Measurements from ENCODE around the gene RSRC1.

The RSRC1 gene

GRCh38 chr3:158095814-158096704 is 13.8 kb upstream of the RSRC1 start:
- H3K4me3 ChIP-seq (ENCODE audit: low read depth, low read length), result no peak overlapping the region
- TF ChIP-seq CTCF (IDR thresholded peaks at IDR 0.05), result no peak
- no peaks in the 10 kb centered on the region for H3K4me1 ChIP-seq
- H3K4me2 ChIP-seq (ENCODE audit: low read length), result no peak overlapping the region
- no peak overlapping the region for H3K27ac ChIP-seq
- no peaks in the 10 kb centered on the region for H3K79me2 ChIP-seq
- H2AFZ ChIP-seq, result no peak overlapping the region
- H3K9ac ChIP-seq, result no peak overlapping the region
- H3K36me3 ChIP-seq (ENCODE audit: control insufficient read depth, insufficient read depth, low read length), result no peaks in the 10 kb centered on the region
- no peaks in the 10 kb centered on the region for H3K9me3 ChIP-seq (ENCODE audit: control insufficient read depth, low read length)
- H3K27me3 ChIP-seq (ENCODE audit: control insufficient read depth, insufficient read depth, low read length), result peaks cover 21% of the 10 kb centered on the region

- Histone ChIP-seq H3K4me2 (ENCODE audit: low read length) (no peak overlapping the region), H3K27me3 (ENCODE audit: control insufficient read depth, insufficient read depth, low read length) (peaks cover 21% of the 10 kb centered on the region), H3K4me3 (ENCODE audit: low read depth, low read length) (no peak overlapping the region), H2AFZ (no peak overlapping the region), H3K4me1 (no peaks in the 10 kb centered on the region), H3K9ac (no peak overlapping the region), H3K9me3 (ENCODE audit: control insufficient read depth, low read length) (no peaks in the 10 kb centered on the region), H3K36me3 (ENCODE audit: control insufficient read depth, insufficient read depth, low read length) (no peaks in the 10 kb centered on the region), H3K79me2 (no peaks in the 10 kb centered on the region), H3K27ac (no peak overlapping the region)
- TF ChIP-seq CTCF (IDR thresholded peaks at IDR 0.05), result no peak
These were observed 12.8 kb upstream of the RSRC1 start for GRCh38 chr3:158097081-158097592.

GRCh38 chr3:158097593-158098308 is 12.1 kb upstream of the RSRC1 start:
- Histone ChIP-seq H2AFZ (peak overlapping the region; percentile 72), H3K9ac (no peak overlapping the region), H3K27ac (no peak overlapping the region), H3K4me3 (ENCODE audit: low read depth, low read length) (peak overlapping the region; percentile 48), H3K36me3 (ENCODE audit: control insufficient read depth, insufficient read depth, low read length) (no peaks in the 10 kb centered on the region), H3K27me3 (ENCODE audit: control insufficient read depth, insufficient read depth, low read length) (peaks cover 21% of the 10 kb centered on the region), H3K4me2 (ENCODE audit: low read length) (peak overlapping the region; percentile 83), H3K79me2 (no peaks in the 10 kb centered on the region), H3K9me3 (ENCODE audit: control insufficient read depth, low read length) (no peaks in the 10 kb centered on the region), H3K4me1 (no peaks in the 10 kb centered on the region)
- TF ChIP-seq CTCF (IDR thresholded peaks at IDR 0.05), result no peak

GRCh38 chr3:158098309-158098639 is 11.6 kb upstream of the RSRC1 start:
- H3K4me1 ChIP-seq, result no peaks in the 10 kb centered on the region
- H3K4me3 ChIP-seq (ENCODE audit: low read depth, low read length), result no peak overlapping the region
- H3K36me3 ChIP-seq (ENCODE audit: control insufficient read depth, insufficient read depth, low read length), result no peaks in the 10 kb centered on the region

More at GRCh38 chr3:158098309-158098639, 11.6 kb upstream of the RSRC1 start:
- Histone ChIP-seq H3K27ac (no peak overlapping the region), H3K9ac (no peak overlapping the region), H3K27me3 (ENCODE audit: control insufficient read depth, insufficient read depth, low read length) (peaks cover 25% of the 10 kb centered on the region), H2AFZ (peak overlapping the region; percentile 72), H3K79me2 (no peaks in the 10 kb centered on the region), H3K9me3 (ENCODE audit: control insufficient read depth, low read length) (no peaks in the 10 kb centered on the region), H3K4me2 (ENCODE audit: low read length) (peak overlapping the region; percentile 83)
- TF ChIP-seq CTCF (IDR thresholded peaks at IDR 0.05), result no peak

Data from parathyroid adenoma (tissue), 2 donors.